Activated CD8-positive, alpha-beta T cell treated with anti-CD3 and anti-CD28 coated beads, Interleukin-2, amount 10 ng/mL, durations not matched to agents 7 days and 5 days (primary cell): Measurements from ENCODE around the gene ANO2. TPM values are rescaled to one million over a fixed set of nuclear protein-coding genes. Genes with fewer than 3 reads are reported as not detected.
A peak's percentile ranks its signal among the peaks of the same experiment; 100 is the strongest.
"Not testable (repeated sequence)": the region's sequence is repeated elsewhere in the genome, so short reads cannot be mapped to it uniquely, and the experiment has no call there.

Experiments used
- ATAC-seq: fragments of 150-1000 bp; cut with Tn5 transposase; one replicate; pipeline ENCODE4 v1.10.0; 2021; ENCODE audit warnings: moderate library complexity
- CTCF ChIA-PET: fragments of 350-600 bp; sonication (Branson Sonifier 250); formaldehyde crosslinking; loops from one replicate; lab custom pipeline; 2021; ENCODE audit warnings: antibody characterized with exemption; lab: Charles Lee
- POLR2A ChIA-PET: fragments of 350-600 bp; sonication (Branson Sonifier 250); formaldehyde crosslinking; loops from one replicate; lab custom pipeline; 2021; ENCODE audit warnings: antibody characterized with exemption; lab: Charles Lee
- DNase-seq: peaks from one replicate; pipeline ENCODE4 v3.0.0-alpha.2; 2020
- H3K27ac Mint-ChIP-seq: one replicate; pipeline ENCODE4 v1.8.0; 2021; ENCODE audit warnings: mild to moderate bottlenecking, mixed read lengths
- H3K27me3 Mint-ChIP-seq: one replicate; pipeline ENCODE4 v1.8.0; 2021; ENCODE audit warnings: low read depth, mixed read lengths
- H3K36me3 Mint-ChIP-seq: one replicate; pipeline ENCODE4 v1.8.0; 2021; ENCODE audit warnings: low read depth, mixed read lengths
- H3K4me1 Mint-ChIP-seq: one replicate; pipeline ENCODE4 v1.8.0; 2021; ENCODE audit warnings: low read depth, mixed read lengths
- H3K4me3 Mint-ChIP-seq: one replicate; pipeline ENCODE4 v1.8.0; 2021; ENCODE audit warnings: mild to moderate bottlenecking, mixed read lengths
- H3K9me3 Mint-ChIP-seq: one replicate; pipeline ENCODE4 v1.8.0; 2022; ENCODE audit warnings: mixed read lengths; ENCODE audit not compliant: insufficient read depth
- total RNA-seq, 2 experiments: library from RNA; stranded (reverse); gene quantifications; one replicate each; pipeline ENCODE4 v1.2.3, GENCODE V29; 2021

The ANO2 gene
- total RNA-seq, 2 experiments from 2014 or later, result not detected

DNA sequence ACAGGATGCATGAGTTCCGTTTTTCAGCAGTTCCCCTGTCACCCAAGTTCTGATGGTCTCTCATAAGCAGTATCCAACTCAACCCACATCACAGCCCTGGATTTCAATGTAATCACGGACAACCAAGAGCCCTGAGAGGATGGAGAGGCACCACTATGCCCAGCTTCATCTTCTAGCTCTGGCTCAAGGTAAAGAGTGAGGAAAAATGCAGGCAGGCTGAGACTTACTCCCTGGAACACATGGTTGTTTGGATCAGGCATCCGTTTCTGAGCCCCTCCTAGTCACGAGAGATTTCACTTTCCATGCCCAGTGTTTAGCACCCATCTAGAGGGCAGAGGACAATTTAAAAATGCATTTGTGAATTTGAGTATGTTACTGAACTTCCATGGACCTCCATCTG lies 45.0 kb downstream of the ANO2 start:
- no peaks in the 10 kb centered on the region for H3K36me3 Mint-ChIP-seq
- no peak overlapping the region for H3K27ac Mint-ChIP-seq
- ATAC-seq (no peak), DNase-seq (no peak)
- POLR2A ChIA-PET, result no interaction called here
- H3K4me3 Mint-ChIP-seq, result no peak overlapping the region
- H3K9me3 Mint-ChIP-seq, result no peaks in the 10 kb centered on the region
- peaks cover 12% of the 10 kb centered on the region for H3K27me3 Mint-ChIP-seq
- no peaks in the 10 kb centered on the region for H3K4me1 Mint-ChIP-seq
- CTCF ChIA-PET, result no interaction called here

- DNase-seq, result no peak
- no peak for ATAC-seq
- peaks cover 13% of the 10 kb centered on the region for H3K27me3 Mint-ChIP-seq
- POLR2A ChIA-PET, result no interaction called here
- no peak overlapping the region for H3K27ac Mint-ChIP-seq
- no peaks in the 10 kb centered on the region for H3K4me1 Mint-ChIP-seq
- H3K36me3 Mint-ChIP-seq, result no peaks in the 10 kb centered on the region
- no peaks in the 10 kb centered on the region for H3K9me3 Mint-ChIP-seq
- CTCF ChIA-PET, result no interaction called here
- H3K4me3 Mint-ChIP-seq, result no peak overlapping the region
These were observed 45.4 kb downstream of the ANO2 start for GRCh38 chr12:5899675-5900074.

GRCh38 chr12:5898874-5899273 lies 46.2 kb downstream of the ANO2 start:
- CTCF ChIA-PET, result no interaction called here
- H3K9me3 Mint-ChIP-seq, result no peaks in the 10 kb centered on the region
- H3K4me3 Mint-ChIP-seq, result no peak overlapping the region
- DNase-seq, result no peak
- H3K27me3 Mint-ChIP-seq, result peaks cover 16% of the 10 kb centered on the region
- POLR2A ChIA-PET, result no interaction called here
- no peaks in the 10 kb centered on the region for H3K4me1 Mint-ChIP-seq
- H3K36me3 Mint-ChIP-seq, result no peaks in the 10 kb centered on the region
- no peak for ATAC-seq
- H3K27ac Mint-ChIP-seq, result no peak overlapping the region

GRCh38 chr12:5889381-5890047 lies 55.5 kb downstream of the ANO2 start:
- CTCF ChIA-PET, result no interaction called here
- H3K27me3 Mint-ChIP-seq, result peaks cover 27% of the 10 kb centered on the region
- H3K4me1 Mint-ChIP-seq, result peaks cover 9% of the 10 kb centered on the region
- DNase-seq (peak; percentile 29), ATAC-seq (no peak)
- no peak overlapping the region for H3K4me3 Mint-ChIP-seq
- POLR2A ChIA-PET, result no interaction called here
- H3K9me3 Mint-ChIP-seq, result no peaks in the 10 kb centered on the region
- no peaks in the 10 kb centered on the region for H3K36me3 Mint-ChIP-seq
- no peak overlapping the region for H3K27ac Mint-ChIP-seq

DNA sequence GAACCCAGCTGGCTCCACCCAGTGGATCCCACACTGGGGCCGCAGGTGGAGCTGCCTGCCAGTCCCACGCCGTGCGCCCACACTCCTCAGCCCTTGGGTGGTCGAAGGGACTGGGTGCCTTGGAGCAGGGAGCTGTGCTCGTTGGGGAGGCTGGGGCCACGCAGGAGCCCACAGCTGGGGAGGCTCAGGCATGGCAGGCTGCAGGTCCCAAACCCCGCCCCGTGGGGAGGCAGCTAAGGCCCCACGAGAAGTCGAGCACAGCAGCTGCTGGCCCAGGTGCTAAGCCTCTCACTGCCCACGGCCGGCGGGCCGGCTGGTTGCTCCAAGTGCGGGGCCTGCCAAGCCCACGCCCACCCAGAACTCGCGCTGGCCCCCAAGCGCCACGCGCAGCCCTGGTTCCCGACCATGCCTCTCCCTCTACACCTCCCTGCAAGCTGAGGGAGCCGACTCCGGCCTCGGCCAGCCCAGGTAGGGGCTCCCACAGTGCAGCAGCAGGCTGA lies 56.2 kb downstream of the ANO2 start:
- CTCF ChIA-PET, result no interaction called here
- H3K4me1 Mint-ChIP-seq, result peaks cover 9% of the 10 kb centered on the region
- H3K27me3 Mint-ChIP-seq, result peaks cover 25% of the 10 kb centered on the region
- no peak for ATAC-seq
- no peaks in the 10 kb centered on the region for H3K36me3 Mint-ChIP-seq
- no peak overlapping the region for H3K4me3 Mint-ChIP-seq
- no peak for DNase-seq
- POLR2A ChIA-PET, result no interaction called here
- no peaks in the 10 kb centered on the region for H3K9me3 Mint-ChIP-seq
- no peak overlapping the region for H3K27ac Mint-ChIP-seq

DNA sequence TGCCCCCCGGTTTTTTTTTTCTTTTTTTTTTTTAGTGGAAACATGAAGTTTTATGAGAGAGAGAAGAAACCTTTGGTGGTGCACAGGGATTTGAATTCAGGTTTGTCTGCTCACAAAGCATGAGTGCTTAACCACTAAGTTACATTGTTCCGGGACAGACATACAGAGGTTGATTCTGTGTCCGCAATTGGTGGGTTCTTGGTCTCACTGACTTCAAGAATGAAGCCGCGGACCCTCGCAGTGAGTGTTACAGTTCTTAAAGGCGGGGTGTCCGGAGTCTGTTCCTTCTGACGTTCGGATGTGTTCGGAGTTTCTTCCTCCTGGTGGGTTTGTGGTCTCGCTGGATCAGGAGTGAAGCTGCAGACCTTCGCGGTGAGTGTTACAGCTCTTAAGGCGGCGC lies 57.2 kb downstream of the ANO2 start:
- H3K4me1 Mint-ChIP-seq, H3K9me3 Mint-ChIP-seq, POLR2A ChIA-PET, DNase-seq, CTCF ChIA-PET, H3K36me3 Mint-ChIP-seq, ATAC-seq: not testable (repeated sequence)
- Mint-ChIP-seq H3K27ac (peak overlapping the region; percentile 21), H3K27me3 (peaks cover 26% of the 10 kb centered on the region), H3K4me3 (peak overlapping the region; percentile 73)

GRCh38 chr12:5884866-5885265 lies 60.2 kb downstream of the ANO2 start:
- H3K9me3 Mint-ChIP-seq, result no peaks in the 10 kb centered on the region
- ChIA-PET POLR2A (no interaction called here), CTCF (no interaction called here)
- peaks cover 9% of the 10 kb centered on the region for H3K4me1 Mint-ChIP-seq
- peaks cover 38% of the 10 kb centered on the region for H3K27me3 Mint-ChIP-seq
- no peak overlapping the region for H3K4me3 Mint-ChIP-seq
- H3K27ac Mint-ChIP-seq, result no peak overlapping the region
- H3K36me3 Mint-ChIP-seq, result no peaks in the 10 kb centered on the region
- DNase-seq, result no peak
- no peak for ATAC-seq

DNA sequence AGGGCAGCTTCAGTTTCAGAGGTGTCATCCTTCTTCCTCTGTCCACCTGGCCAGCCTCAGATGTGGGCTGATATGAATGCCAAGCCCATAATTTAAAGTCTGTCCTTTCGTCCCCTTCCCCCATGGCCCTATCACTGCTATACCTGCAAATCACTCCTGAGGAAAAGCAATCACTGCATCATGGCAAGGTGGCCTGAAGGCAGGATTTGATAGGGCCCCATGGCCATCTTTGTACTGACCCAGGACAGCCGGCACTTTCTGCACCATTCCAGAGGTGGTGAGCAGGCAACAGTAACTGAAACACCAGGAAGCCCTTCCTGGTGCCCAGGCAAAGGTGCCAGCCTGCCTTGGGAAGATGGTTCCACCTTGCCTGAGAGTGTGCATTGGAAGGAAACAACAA lies 60.8 kb downstream of the ANO2 start:
- no peak overlapping the region for H3K27ac Mint-ChIP-seq
- H3K36me3 Mint-ChIP-seq, result no peaks in the 10 kb centered on the region
- peaks cover 38% of the 10 kb centered on the region for H3K27me3 Mint-ChIP-seq
- DNase-seq (no peak), ATAC-seq (no peak)
- no peaks in the 10 kb centered on the region for H3K9me3 Mint-ChIP-seq
- no peak overlapping the region for H3K4me3 Mint-ChIP-seq
- H3K4me1 Mint-ChIP-seq, result peaks cover 9% of the 10 kb centered on the region
- CTCF ChIA-PET, result no interaction called here
- POLR2A ChIA-PET, result no interaction called here

- Mint-ChIP-seq H3K36me3 (no peaks in the 10 kb centered on the region), H3K4me1 (no peaks in the 10 kb centered on the region), H3K4me3 (no peak overlapping the region), H3K27ac (no peak overlapping the region), H3K9me3 (no peaks in the 10 kb centered on the region), H3K27me3 (peaks cover 30% of the 10 kb centered on the region)
- CTCF ChIA-PET, result no interaction called here
- POLR2A ChIA-PET, result no interaction called here
- ATAC-seq (no peak), DNase-seq (no peak)
These were observed 62.4 kb downstream of the ANO2 start for GRCh38 chr12:5882511-5883190.

DNA sequence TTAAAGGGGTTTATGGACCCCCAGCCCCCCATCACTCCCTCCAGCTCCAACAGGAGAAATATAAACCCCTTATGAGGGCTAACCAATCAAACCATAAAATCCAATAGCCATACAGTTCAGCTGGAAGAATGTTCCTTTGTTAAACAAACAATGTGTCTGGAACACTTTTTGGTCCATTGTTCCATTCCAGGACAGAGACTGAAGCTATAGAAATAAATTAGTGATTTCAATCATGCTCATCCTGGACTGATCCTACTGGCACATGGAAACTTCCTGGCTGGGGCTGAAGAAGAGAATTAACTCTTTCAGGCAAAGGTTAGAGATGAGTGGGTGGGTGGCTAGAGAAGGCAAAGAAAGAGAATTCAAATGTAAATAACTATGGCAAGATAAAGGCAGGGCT lies 63.4 kb downstream of the ANO2 start:
- Mint-ChIP-seq H3K36me3 (no peaks in the 10 kb centered on the region), H3K4me1 (no peaks in the 10 kb centered on the region), H3K4me3 (no peak overlapping the region), H3K9me3 (no peaks in the 10 kb centered on the region), H3K27me3 (peaks cover 25% of the 10 kb centered on the region), H3K27ac (no peak overlapping the region)
- POLR2A ChIA-PET, result no interaction called here
- no peak for ATAC-seq
- CTCF ChIA-PET, result no interaction called here
- no peak for DNase-seq

DNA sequence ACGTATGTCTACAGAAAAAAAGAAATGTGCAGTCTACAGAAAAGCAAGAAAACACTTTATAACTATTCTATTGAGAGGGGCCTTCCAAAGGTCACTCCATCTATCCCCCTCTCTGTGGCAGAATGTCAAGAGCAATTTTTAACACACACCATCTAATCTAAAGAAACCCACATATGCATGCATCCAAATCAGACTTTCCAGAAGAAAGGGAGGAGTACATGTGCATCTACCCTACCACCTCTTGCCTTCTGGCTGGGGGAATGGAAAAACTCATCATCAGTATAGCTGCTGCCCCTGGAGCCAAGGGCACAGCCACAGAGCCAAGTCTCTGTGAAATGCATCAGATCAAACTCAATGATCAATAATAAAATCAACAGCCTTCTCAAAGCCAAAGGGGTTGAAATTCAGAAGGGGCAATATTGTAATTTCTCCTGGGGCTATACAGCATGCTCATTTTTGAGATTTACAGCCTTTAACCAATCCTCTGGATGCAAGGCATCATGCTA lies 63.9 kb downstream of the ANO2 start:
- ATAC-seq, result no peak
- ChIA-PET CTCF (no interaction called here), POLR2A (no interaction called here)
- no peaks in the 10 kb centered on the region for H3K9me3 Mint-ChIP-seq
- H3K27me3 Mint-ChIP-seq, result peaks cover 22% of the 10 kb centered on the region
- no peak overlapping the region for H3K4me3 Mint-ChIP-seq
- no peak overlapping the region for H3K27ac Mint-ChIP-seq
- H3K4me1 Mint-ChIP-seq, result no peaks in the 10 kb centered on the region
- H3K36me3 Mint-ChIP-seq, result no peaks in the 10 kb centered on the region
- DNase-seq, result no peak

GRCh38 chr12:5875851-5876250 lies 69.2 kb downstream of the ANO2 start:
- Mint-ChIP-seq H3K4me1 (no peaks in the 10 kb centered on the region), H3K36me3 (no peaks in the 10 kb centered on the region), H3K4me3 (no peak overlapping the region), H3K27me3 (peaks cover 2% of the 10 kb centered on the region), H3K27ac (no peak overlapping the region), H3K9me3 (no peaks in the 10 kb centered on the region)
- DNase-seq, result no peak
- POLR2A ChIA-PET, result no interaction called here
- CTCF ChIA-PET, result no interaction called here
- no peak for ATAC-seq
